Measurements from ENCODE around the gene GH1.
"Not testable (repeated sequence)": the region's sequence is repeated elsewhere in the genome, so short reads cannot be mapped to it uniquely, and the experiment has no call there.

DNA sequence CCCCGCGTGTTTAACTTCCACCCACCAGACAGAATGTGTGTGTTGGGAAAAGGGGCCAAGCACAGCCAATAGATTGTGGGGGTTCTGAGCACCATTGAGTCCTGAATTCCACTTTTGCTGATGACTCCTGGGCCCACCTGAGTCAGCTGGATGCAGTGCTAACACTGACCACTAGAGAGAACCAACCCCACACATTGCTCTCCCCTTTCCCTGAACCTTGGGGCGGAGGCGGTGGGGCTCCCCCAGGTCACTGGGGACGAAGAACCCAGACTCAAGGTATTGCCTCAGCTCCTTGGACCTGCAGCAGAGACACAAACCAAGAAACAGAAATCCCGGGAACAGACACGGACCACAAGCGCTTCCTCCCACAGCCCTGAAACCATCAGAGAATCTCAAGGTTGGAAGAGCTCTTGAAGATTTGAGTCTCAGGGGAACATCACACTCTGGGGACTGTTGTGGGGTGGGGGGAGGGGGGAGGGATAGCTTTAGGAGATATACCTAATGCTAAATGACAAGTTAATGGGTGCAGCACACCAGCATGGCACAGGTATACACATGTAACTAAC lies 44.5 kb downstream of the GH1 start:
- TF ChIP-seq POLR2AphosphoS5, POLR2A, CTCF, EP300 (IDR thresholded peaks at IDR 0.05): not testable (repeated sequence)

Measured in upper lobe of left lung (tissue), 4 donors.